NCI-H524 treated with DMSO at 0.1 percent for 48 hours (cell line): ENCODE results near the gene EXOC2.

ENCODE experiments used
- DNase-seq: peaks from one replicate; lab custom pipeline; 2025; lab: John Stamatoyannopoulos, UW

The EXOC2 gene

GRCh38 chr6:443621-444159 is 249.2 kb downstream of the EXOC2 start:
- no peak for DNase-seq

- DNase-seq: no peak
These were observed 251.6 kb downstream of the EXOC2 start for GRCh38 chr6:441126-441920.

DNA sequence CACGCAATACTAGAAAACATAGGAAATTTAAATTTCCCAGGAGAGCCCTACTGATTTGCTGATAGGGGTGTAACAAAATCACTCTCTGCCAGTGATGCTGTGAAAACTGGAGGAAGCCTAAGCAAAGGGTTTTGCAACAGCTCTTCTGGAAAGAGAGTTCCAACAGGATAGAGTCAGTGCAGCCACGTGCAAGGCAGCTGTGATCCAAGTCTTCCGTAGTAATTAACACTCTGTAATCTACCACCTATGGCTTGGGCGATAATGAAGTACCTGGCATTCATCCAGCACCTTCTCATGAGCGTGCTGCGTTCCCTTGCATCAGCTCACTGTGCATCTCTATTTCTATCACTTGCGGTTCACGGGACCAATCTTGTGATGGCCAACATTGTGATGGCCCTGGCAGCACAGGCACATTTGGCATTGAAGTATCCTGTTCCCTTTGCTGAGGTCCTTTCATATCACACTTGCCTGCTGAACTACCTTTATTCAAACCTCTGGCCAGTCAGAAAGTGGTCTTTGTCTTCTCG is 253.2 kb downstream of the EXOC2 start:
- peak; percentile 32 for DNase-seq

- no peak for DNase-seq
These were observed 254.2 kb downstream of the EXOC2 start for GRCh38 chr6:438634-439170.

- DNase-seq: no peak
These were observed 255.9 kb downstream of the EXOC2 start for GRCh38 chr6:437037-437392.

- DNase-seq: no peak
These were observed 256.5 kb downstream of the EXOC2 start for GRCh38 chr6:436308-437036.

GRCh38 chr6:435441-436307 is 257.3 kb downstream of the EXOC2 start:
- DNase-seq: no peak
